ENCODE data around the gene RTN1.

The RTN1 gene, protein sequence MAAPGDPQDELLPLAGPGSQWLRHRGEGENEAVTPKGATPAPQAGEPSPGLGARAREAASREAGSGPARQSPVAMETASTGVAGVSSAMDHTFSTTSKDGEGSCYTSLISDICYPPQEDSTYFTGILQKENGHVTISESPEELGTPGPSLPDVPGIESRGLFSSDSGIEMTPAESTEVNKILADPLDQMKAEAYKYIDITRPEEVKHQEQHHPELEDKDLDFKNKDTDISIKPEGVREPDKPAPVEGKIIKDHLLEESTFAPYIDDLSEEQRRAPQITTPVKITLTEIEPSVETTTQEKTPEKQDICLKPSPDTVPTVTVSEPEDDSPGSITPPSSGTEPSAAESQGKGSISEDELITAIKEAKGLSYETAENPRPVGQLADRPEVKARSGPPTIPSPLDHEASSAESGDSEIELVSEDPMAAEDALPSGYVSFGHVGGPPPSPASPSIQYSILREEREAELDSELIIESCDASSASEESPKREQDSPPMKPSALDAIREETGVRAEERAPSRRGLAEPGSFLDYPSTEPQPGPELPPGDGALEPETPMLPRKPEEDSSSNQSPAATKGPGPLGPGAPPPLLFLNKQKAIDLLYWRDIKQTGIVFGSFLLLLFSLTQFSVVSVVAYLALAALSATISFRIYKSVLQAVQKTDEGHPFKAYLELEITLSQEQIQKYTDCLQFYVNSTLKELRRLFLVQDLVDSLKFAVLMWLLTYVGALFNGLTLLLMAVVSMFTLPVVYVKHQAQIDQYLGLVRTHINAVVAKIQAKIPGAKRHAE

DNA sequence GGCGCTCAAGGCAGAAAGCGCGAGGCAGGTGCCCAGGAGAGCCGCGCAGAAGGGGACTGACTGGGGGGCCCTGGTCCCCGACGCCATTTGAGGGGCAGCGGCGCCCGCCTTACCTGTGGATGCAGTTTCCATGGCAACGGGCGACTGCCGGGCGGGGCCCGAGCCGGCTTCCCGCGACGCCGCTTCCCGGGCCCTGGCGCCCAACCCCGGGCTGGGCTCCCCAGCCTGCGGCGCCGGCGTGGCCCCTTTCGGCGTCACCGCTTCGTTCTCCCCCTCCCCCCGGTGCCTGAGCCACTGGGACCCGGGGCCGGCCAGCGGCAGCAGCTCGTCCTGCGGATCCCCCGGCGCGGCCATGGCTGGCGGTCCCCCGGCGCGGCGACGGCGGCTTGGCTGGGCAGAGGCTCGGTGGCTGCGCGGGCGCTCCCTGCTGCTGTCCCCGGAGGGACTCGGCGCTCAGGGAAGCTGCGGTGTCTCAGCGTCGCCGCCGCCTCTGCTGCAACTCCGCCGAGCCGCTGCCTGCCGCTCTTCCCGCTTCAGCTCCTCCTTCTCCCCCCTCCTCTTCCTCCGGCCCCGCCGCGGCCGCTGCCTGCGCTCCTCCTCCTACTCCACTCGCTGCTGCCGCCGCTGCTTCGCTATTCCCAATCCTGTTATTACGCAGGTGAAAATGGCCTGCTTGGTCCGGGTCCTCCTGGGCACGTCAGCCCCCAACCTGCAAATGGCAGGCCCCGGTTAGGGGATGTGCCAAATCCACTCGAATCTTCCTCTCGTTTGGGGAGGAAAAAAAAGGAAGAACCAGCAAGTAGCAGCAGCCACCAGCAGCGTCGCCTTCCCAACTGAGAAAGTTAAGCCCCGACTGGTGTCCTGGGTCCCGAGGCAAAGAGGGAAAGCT, at the start of gene RTN1:
RTN1 (minus strand) TSS at position 500 of the 889 bp plus-strand sequence; CDS start at position 354, 146 bp downstream.
- TF ChIP-seq GATA3 (IDR thresholded peaks at IDR 0.05; ENCODE audit: low read depth, low read length), result no peak
- no peak for TF ChIP-seq GATA2 (IDR thresholded peaks at IDR 0.05; ENCODE audit: low read depth, low read length)

DNA sequence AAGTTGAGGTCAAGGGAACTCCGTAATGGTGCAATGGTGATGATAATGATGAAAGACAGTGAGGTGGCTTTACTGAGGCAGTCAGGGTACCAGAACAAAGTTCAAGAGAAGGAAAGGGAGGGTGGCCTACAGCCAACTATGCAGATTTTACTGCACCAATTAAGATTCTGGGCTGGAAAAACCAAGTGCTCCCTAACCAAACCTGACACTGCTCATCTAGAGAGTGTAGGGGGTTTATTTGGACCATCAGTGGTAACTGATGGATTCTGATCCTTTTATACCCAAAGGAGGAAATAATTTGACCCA, 49.8 kb upstream of the RTN1 start:
- no peak for TF ChIP-seq GATA2 (IDR thresholded peaks at IDR 0.05; ENCODE audit: low read depth, low read length)
- TF ChIP-seq GATA3 (IDR thresholded peaks at IDR 0.05; ENCODE audit: low read depth, low read length), result no peak

DNA sequence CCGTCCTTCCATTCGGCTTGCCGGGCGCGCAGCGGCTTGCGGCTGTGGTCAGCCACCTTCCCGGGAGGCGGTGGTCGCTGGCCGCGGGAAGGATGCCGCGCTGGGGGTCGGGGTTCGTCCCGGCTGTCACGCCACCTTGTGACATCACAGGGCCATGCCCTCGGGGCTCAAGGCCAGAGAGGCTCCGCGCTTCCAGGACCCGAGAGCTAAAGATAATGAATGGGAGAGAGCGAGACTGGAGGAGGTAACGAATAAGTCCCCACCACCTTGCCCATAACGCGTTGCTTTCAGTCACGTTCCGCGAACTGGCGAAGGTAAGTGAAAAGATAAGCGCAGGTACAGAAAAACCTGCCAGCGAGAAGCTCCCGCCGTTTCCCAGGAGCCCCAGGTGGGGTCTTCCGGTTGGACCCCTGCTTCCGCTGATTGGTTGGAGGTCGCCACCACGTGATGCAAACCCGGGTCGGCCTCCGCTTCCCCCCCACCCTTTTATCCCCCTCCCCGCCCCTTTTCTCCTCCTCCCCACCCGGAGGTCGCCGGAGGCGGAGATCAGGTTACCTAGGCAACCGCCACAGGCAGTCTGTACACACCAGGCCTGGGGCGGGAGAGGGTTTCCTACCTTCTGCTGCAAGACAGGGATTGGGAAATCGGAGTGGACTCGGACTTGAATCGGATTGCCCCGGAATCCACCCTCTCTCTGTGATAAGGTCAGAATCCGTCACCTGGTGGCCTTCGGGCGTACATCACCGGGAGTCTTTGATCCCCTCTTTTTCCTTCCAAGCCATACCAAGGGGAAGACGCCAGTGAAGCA, 49.2 kb upstream of the RTN1 start, which contains the start of gene LRRC9:
LRRC9 (plus strand) TSS at position 575 of the 808 bp plus-strand sequence.
- TF ChIP-seq GATA2 (IDR thresholded peaks at IDR 0.05; ENCODE audit: low read depth, low read length) (no peak), GATA3 (IDR thresholded peaks at IDR 0.05; ENCODE audit: low read depth, low read length) (no peak)

DNA sequence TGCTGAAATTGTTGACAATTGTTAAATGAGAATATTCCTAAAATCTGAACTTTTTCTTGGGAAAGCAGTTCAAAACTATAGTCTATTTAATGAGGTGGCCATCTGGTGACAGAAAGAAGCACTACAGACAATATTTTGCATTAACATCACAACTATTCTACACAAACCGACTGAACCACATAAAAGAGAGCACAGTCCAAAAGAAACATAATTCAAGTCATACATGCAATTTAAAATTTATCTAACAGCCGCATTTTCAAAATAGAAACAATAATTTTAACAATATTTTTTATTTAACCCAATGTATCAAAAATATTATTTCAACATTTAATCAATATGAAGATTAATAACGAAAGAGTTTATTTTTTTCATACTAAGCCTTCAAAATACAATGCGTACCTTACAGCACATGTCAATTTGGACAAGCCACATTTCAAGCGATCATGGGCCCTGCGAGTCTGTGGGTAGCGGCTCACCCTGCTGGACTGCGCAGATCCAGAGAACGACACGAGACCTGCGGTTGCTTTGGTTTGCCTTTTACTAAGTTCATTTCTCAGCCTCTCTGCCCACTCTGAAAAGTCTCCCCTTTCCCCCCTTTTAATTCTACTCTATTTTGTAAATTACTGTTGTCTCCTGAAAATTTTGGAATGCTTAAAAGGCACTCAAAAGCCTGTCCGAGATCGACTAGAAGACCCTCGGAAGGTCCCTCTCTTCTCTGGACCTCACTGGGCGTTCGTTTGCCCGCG, 48.4 kb upstream of the RTN1 start:
- no peak for TF ChIP-seq GATA2 (IDR thresholded peaks at IDR 0.05; ENCODE audit: low read depth, low read length)
- TF ChIP-seq GATA3 (IDR thresholded peaks at IDR 0.05; ENCODE audit: low read depth, low read length), result no peak

DNA sequence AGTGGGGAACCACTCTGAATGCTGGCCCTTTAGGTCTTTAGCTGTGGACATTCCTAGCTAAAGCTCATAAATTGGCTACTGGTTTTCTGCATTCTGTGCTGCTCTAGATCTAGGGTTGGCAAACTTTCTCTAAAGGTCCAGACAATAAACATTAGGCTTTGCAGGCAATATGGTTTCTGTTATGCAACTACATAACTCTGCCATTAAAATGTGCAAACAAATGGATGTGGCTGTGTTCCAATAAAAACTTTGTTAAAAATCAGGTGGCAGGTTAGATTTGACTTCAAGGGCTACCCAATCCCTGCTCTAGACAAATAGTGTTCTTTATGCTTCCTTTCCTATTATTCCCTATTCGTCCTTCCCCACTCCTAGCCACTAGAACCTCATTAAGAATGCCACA, 42.6 kb upstream of the RTN1 start:
- TF ChIP-seq GATA3 (IDR thresholded peaks at IDR 0.05; ENCODE audit: low read depth, low read length), result no peak
- TF ChIP-seq GATA2 (IDR thresholded peaks at IDR 0.05; ENCODE audit: low read depth, low read length), result no peak

DNA sequence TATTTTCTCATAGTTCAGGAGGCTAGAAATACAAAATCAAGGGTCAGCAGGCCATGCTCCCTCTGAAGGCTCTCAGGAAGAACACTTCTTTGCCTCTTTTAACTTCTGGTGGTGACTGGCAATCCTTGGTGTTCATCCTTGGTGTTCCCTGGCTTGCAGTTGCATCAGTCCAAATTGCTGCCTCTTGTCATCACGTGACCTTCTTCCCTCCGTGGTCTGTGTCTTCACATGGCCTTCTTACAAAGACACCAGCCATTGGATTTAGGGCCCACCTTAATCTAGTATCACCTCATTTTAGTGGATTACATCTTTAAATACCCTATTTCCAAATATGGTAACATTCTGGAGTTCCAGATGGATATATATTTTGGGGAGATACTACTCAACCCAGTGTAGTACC, 41.9 kb upstream of the RTN1 start:
- TF ChIP-seq GATA2 (IDR thresholded peaks at IDR 0.05; ENCODE audit: low read depth, low read length) (no peak), GATA3 (IDR thresholded peaks at IDR 0.05; ENCODE audit: low read depth, low read length) (no peak)

DNA sequence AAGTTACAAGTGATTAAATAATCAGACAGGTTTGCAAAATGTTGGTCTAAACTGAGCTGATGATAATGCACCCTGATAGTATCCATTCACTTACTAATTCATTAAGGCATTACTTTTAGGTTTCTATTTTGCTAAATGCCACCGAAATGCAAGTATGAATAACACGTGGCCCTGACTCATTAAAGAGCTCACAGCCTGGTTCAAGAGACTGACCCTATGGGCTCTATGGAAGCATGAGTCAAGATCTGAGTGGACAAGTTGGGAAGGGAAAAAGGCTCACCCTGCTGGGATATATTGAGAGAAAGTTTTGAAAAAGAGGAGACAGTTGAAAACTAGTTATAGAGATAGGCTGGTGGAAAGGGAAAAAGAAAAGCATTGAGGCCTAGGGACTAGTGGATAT, 34.6 kb upstream of the RTN1 start:
- no peak for TF ChIP-seq GATA2 (IDR thresholded peaks at IDR 0.05; ENCODE audit: low read depth, low read length)
- no peak for TF ChIP-seq GATA3 (IDR thresholded peaks at IDR 0.05; ENCODE audit: low read depth, low read length)

DNA sequence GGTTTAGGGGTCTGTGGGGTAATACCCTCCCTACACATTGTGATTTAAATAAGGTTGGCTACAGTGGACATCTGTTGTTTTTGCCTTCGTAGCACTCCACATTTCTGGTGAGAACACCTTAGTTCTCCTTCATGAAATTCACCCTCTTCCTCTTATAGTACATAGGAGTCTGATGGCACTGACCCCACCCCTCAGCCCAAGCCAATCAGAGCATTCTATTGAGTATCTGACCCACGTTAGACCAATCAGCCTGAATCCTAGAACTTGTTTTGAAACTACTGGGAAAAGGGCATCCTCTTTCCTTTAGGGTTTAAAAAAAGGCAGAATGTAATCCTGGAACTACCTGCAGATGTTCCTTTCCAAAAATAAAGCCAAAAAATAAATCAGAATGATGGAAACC, 33.6 kb upstream of the RTN1 start:
- no peak for TF ChIP-seq GATA3 (IDR thresholded peaks at IDR 0.05; ENCODE audit: low read depth, low read length)
- TF ChIP-seq GATA2 (IDR thresholded peaks at IDR 0.05; ENCODE audit: low read depth, low read length), result no peak

DNA sequence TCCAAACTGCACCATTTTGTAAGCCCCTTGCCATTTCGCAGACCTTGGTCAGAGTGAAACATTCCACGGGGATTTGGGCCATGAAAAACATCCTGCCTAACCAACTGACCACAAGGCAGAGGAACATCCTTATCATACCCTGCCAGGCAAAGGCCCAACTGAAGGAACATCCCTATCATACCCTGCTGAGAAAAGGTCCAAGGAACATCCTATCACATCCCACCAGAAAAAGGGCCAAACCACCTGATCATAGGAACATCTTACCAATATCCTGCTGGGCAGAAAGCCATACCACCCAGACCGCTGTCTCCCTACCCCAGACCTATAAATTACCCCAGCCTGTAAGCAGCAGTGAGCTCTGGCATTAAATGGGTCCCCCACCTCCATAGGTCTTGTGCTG, 30.0 kb upstream of the RTN1 start:
- TF ChIP-seq GATA3 (IDR thresholded peaks at IDR 0.05; ENCODE audit: low read depth, low read length), result no peak
- TF ChIP-seq GATA2 (IDR thresholded peaks at IDR 0.05; ENCODE audit: low read depth, low read length), result no peak

DNA sequence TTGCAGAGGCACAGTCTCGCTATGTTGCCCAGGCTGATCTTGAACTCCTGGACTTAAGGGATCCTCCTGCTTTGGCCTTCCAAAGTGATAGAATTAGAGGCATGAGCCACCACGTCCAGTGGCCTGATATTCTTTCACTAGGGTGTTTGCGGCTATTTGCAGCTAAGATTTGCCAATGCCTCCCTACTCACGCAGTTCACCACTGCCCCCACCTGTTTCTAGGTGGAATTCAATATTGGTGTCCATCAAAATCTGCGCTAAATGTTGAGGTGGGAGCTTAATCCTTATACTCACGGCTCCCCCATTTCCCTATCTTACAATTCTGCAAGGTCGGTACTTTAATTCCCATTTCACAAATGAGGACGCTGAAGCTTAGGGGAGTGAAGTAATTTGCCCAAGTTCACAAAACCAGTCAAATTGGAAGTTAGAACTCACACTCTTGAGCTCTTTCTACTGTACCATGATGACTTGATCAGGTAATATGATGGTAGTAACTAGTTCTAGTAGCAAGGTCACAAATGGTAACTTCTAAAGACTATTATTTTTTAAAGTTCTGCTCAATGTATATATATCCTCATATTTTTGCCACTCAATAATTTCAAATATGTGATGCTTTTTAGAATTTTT, 27.3 kb upstream of the RTN1 start:
- TF ChIP-seq GATA3 (IDR thresholded peaks at IDR 0.05; ENCODE audit: low read depth, low read length) (no peak), GATA2 (IDR thresholded peaks at IDR 0.05; ENCODE audit: low read depth, low read length) (no peak)

DNA sequence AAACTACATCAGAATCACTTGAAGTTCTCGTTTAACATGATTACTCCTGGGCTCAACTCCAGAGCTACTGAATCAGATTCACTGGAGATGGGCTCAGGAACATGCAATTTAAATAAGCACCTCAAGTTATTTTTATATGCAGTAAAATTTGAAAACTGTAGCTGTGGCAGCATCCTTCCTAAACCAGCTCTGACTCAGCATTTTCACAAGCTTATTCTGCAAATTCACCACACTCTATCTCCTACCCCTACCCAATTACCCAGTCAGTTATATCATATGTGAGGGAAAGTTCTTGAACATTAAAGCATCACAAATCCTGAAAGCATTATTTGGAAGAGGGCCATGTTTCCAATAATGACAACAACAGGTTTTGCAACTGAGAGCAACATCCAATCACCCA, 25.1 kb upstream of the RTN1 start:
- no peak for TF ChIP-seq GATA3 (IDR thresholded peaks at IDR 0.05; ENCODE audit: low read depth, low read length)
- no peak for TF ChIP-seq GATA2 (IDR thresholded peaks at IDR 0.05; ENCODE audit: low read depth, low read length)

DNA sequence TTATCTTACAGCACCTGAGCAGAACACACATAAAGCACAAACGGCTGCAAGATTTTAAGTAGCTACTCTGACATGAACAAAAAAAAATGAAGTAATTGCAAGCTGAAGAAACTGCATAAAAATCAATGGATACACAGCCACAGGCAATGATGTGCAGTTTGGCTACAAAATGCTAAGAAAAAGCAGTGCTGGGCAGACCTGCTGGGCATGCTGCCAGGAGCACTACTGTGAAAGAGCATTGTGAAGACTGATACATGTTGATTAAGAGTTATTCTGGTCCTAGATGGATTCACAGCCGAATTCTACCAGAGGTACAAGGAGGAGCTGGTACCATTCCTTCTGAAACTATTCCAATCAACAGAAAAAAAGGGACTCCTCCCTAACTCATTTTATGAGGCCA, 20.1 kb upstream of the RTN1 start:
- TF ChIP-seq GATA2 (IDR thresholded peaks at IDR 0.05; ENCODE audit: low read depth, low read length) (no peak), GATA3 (IDR thresholded peaks at IDR 0.05; ENCODE audit: low read depth, low read length) (no peak)
